Measurements from ENCODE around the gene C3orf18.

The C3orf18 gene

GRCh38 chr3:50616003-50616769, 48.6 kb upstream of the C3orf18 start (continued):
- TF ChIP-seq PATZ1 (tag by site-specific recombination; IDR thresholded peaks at IDR 0.05) (no peak), ZBTB26 (tag by site-specific recombination; optimal IDR thresholded peaks at IDR 0.05) (no peak), ZFP37 (tag by site-specific recombination; IDR thresholded peaks at IDR 0.05) (no peak), KLF8 (tag by site-specific recombination; IDR thresholded peaks at IDR 0.05) (peak; percentile 17), HOXA7 (CRISPR knock-in tag; IDR thresholded peaks at IDR 0.05; ENCODE audit: borderline replicate concordance) (no peak), REPIN1 (tag by site-specific recombination; IDR thresholded peaks at IDR 0.05; ENCODE audit: low read depth) (no peak), ZNF629 (tag by site-specific recombination; IDR thresholded peaks at IDR 0.05) (peak; percentile 15; the same call in 1 of the 2 replicates), KLF17 (tag by site-specific recombination; IDR thresholded peaks at IDR 0.05) (0 out of 2 replicates have a peak, but pooled peaks have one; percentile 6), ZFP69B (tag by site-specific recombination; IDR thresholded peaks at IDR 0.05) (no peak), ZNF16 (tag by site-specific recombination; IDR thresholded peaks at IDR 0.05; ENCODE audit: low read depth) (no peak), INSM2 (tag by site-specific recombination; IDR thresholded peaks at IDR 0.05) (no peak), ZBTB8A (tag by site-specific recombination; IDR thresholded peaks at IDR 0.05) (no peak), YY1 (tag by site-specific recombination; IDR thresholded peaks at IDR 0.05) (no peak), ZNF354C (tag by site-specific recombination; IDR thresholded peaks at IDR 0.05; ENCODE audit: borderline replicate concordance, low read depth) (no peak), ZFP3 (tag by site-specific recombination; IDR thresholded peaks at IDR 0.05; ENCODE audit: low read depth) (no peak), ZNF184 (tag by site-specific recombination; IDR thresholded peaks at IDR 0.05) (peak; percentile 70; the same call in 1 of the 2 replicates), ZNF239 (tag by site-specific recombination; IDR thresholded peaks at IDR 0.05) (no peak), ZNF704 (tag by site-specific recombination; IDR thresholded peaks at IDR 0.05) (no peak), PRDM10 (tag by site-specific recombination; IDR thresholded peaks at IDR 0.05) (0 out of 2 replicates have a peak, but pooled peaks have one; percentile 15), HIC1 (tag by site-specific recombination; IDR thresholded peaks at IDR 0.05) (no peak), KLF7 (tag by site-specific recombination; IDR thresholded peaks at IDR 0.05; ENCODE audit: borderline replicate concordance) (no peak), ZNF580 (tag by site-specific recombination; IDR thresholded peaks at IDR 0.05) (no peak), ZNF707 (tag by site-specific recombination; IDR thresholded peaks at IDR 0.05) (no peak), ZNF610 (tag by site-specific recombination; IDR thresholded peaks at IDR 0.05; ENCODE audit: borderline replicate concordance) (no peak), ZNF624 (tag by site-specific recombination; IDR thresholded peaks at IDR 0.05) (no peak), ZNF311 (tag by site-specific recombination; IDR thresholded peaks at IDR 0.05; ENCODE audit: borderline replicate concordance) (no peak)

All from HEK293 (cell line).